Right ventricle myocardium inferior (tissue), 1 donor: ENCODE measurements around the gene TOMM22. TPM values are rescaled to one million over a fixed set of nuclear protein-coding genes. Genes with fewer than 3 reads are reported as not detected.

ENCODE experiments used
- ATAC-seq: fragments of 200-7000 bp; cut with Tn5 transposase; one replicate; pipeline ENCODE4 v1.9.1; 2020; ENCODE audit warnings: mild to moderate bottlenecking, moderate library complexity
- DNase-seq: peaks from one replicate; pipeline ENCODE4 v3.0.0; 2021; ENCODE audit errors: missing footprints
- intact Hi-C: fragments of 100-400 bp; cut with DNase I; formaldehyde crosslinking; loops from one replicate; pipeline ENCODE4 v1.11.0; 2022
- total RNA-seq: library from RNA; stranded (reverse); fragmentation: NEBNext Ultra II Directional; extraction: Animal tissue kit (Norgen Biotek cat#: 25700); gene quantifications from one replicate; pipeline ENCODE4 v1.2.1, GENCODE V29; 2021
- donor health status: DM: no; HTN: yes; CAD: no; lungs with severe emphysema.

The TOMM22 gene
- total RNA-seq, 1 donor from 2014 or later = 66.3 TPM

- no peak for DNase-seq
- intact Hi-C loops = no loop called here
- ATAC-seq = no peak
Observed at GRCh38 chr22:38689651-38690050, 7.9 kb downstream of the TOMM22 start.

- no peak for ATAC-seq
- DNase-seq = no peak
- intact Hi-C loops = no loop called here
Observed at GRCh38 chr22:38694049-38694448, 12.3 kb downstream of the TOMM22 start.

GRCh38 chr22:38694940-38695339 lies 13.2 kb downstream of the TOMM22 start:
- intact Hi-C loops = no loop called here
- ATAC-seq (no peak), DNase-seq (no peak)

GRCh38 chr22:38696606-38697424 lies 15.1 kb downstream of the TOMM22 start:
- ATAC-seq (no peak), DNase-seq (no peak)
- intact Hi-C loops = no loop called here

GRCh38 chr22:38697425-38698089 lies 15.8 kb downstream of the TOMM22 start:
- intact Hi-C loops = no loop called here
- no peak for ATAC-seq

GRCh38 chr22:38698407-38699094 lies 16.8 kb downstream of the TOMM22 start:
- DNase-seq = no peak
- ATAC-seq = no peak
- intact Hi-C loops = no loop called here

More at GRCh38 chr22:38697425-38698089, 15.8 kb downstream of the TOMM22 start:
- DNase-seq = no peak

GRCh38 chr22:38699143-38699542 lies 17.4 kb downstream of the TOMM22 start:
- intact Hi-C loops = no loop called here
- DNase-seq (no peak), ATAC-seq (no peak)

GRCh38 chr22:38699784-38700183 lies 18.0 kb downstream of the TOMM22 start:
- DNase-seq (no peak), ATAC-seq (no peak)
- intact Hi-C loops = no loop called here

- DNase-seq = peak; percentile 91
- intact Hi-C loops = no loop called here
- ATAC-seq = peak; percentile 38
Observed at GRCh38 chr22:38700270-38700788, 18.6 kb downstream of the TOMM22 start.

- intact Hi-C loops = no loop called here
- ATAC-seq (peak; percentile 55), DNase-seq (peak; percentile 98)
Observed at GRCh38 chr22:38700789-38701628, 19.3 kb downstream of the TOMM22 start, which contains the start of gene JOSD1. JOSD1 (minus strand) TSS chr22:38700943; CDS start chr22:38699987, 956 bp downstream.

GRCh38 chr22:38704654-38705234 lies 23.0 kb downstream of the TOMM22 start:
- intact Hi-C loops = no loop called here
- no peak for ATAC-seq
- no peak for DNase-seq

- DNase-seq (peak; percentile 99), ATAC-seq (peak; percentile 94)
- intact Hi-C loops = loop anchor here (2.0 kb wide), 1 partner anchor 49 kb away; the partner anchor contains the start of gene SUN2
Observed at GRCh38 chr22:38705235-38706100, 23.7 kb downstream of the TOMM22 start, which contains the start of gene GTPBP1. GTPBP1 (plus strand) TSS chr22:38705944; CDS start chr22:38705956, 12 bp downstream.

GRCh38 chr22:38706101-38706900 lies 24.5 kb downstream of the TOMM22 start:
- DNase-seq = peak; percentile 76
- ATAC-seq = peak; percentile 8
- intact Hi-C loops = loop anchor here (2.0 kb wide), 1 partner anchor 48 kb away; the partner anchor contains the start of gene SUN2

GRCh38 chr22:38706901-38707195 lies 25.1 kb downstream of the TOMM22 start:
- intact Hi-C loops = loop anchor here (2.0 kb wide), 1 partner anchor 48 kb away; the partner anchor contains the start of gene SUN2
- DNase-seq (no peak), ATAC-seq (no peak)

- ATAC-seq = no peak
- intact Hi-C loops = loop anchor here (2.0 kb wide), 1 partner anchor 47 kb away; the partner anchor contains the start of gene SUN2
- no peak for DNase-seq
Observed at GRCh38 chr22:38707346-38707745, 25.6 kb downstream of the TOMM22 start.

- ATAC-seq (no peak), DNase-seq (no peak)
- intact Hi-C loops = loop anchor here (2.0 kb wide), 1 partner anchor 47 kb away; the partner anchor contains the start of gene SUN2
Observed at GRCh38 chr22:38707984-38708383, 26.2 kb downstream of the TOMM22 start.
